ENCODE results near the gene TM4SF18. TPM values are rescaled to one million over a fixed set of nuclear protein-coding genes. Genes with fewer than 3 reads are reported as not detected.

TM4SF18 gene
- total RNA-seq, 2 experiments from 2014 or later: not detected

DNA sequence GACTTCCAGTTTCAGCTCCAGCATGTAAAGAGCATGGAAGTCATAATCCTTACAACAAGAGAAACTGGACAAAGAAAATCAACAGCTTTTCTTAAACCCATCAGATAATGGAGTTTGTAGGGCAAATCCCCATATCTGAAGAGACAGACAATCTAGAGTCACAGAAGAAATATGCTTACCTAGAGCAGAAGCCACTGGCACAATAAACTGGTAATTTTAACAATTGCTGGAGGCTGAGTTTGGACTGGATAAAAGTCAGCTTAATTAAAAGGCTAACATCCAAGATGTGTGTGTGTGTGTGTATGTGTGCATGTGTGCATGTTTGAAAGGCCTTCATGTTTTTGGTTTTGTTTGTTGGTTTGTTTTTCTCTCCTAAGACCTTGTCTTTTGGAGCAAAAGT, 50.6 kb downstream of the TM4SF18 start:
- Histone ChIP-seq H3K4me3 (ENCODE audit: low read depth, low read length, poor library complexity, severe bottlenecking) (no peak overlapping the region), H3K79me2 (ENCODE audit: insufficient read depth, low read depth, low read length) (no peaks in the 10 kb centered on the region), H3K4me2 (ENCODE audit: low read length) (no peak overlapping the region), H3K9me2 (ENCODE audit: insufficient read depth, low read length) (no peaks in the 10 kb centered on the region), H3K36me3 (ENCODE audit: insufficient read depth, low read length) (no peaks in the 10 kb centered on the region), H3K27ac (ENCODE audit: low read depth, low read length, poor library complexity, severe bottlenecking) (no peak overlapping the region), H4K20me1 (ENCODE audit: insufficient read depth, low read length) (no peaks in the 10 kb centered on the region), H3K4me1 (ENCODE audit: insufficient read depth, low read length, poor library complexity, severe bottlenecking) (peaks cover 6% of the 10 kb centered on the region), H3K9me3 (ENCODE audit: low read length) (no peaks in the 10 kb centered on the region), H2AFZ (ENCODE audit: low read length) (no peak overlapping the region)
- POLR2A ChIA-PET: interaction anchor here (1.5 kb wide), 1 partner anchor 153 kb away, joined by 4 read pairs; the partner anchor contains the start of gene HPS3
- TF ChIP-seq EZH2phosphoT487 (IDR thresholded peaks at IDR 0.05; ENCODE audit: borderline replicate concordance, low read depth, low read length): no peak
- TF ChIP-seq, protein P1, sequence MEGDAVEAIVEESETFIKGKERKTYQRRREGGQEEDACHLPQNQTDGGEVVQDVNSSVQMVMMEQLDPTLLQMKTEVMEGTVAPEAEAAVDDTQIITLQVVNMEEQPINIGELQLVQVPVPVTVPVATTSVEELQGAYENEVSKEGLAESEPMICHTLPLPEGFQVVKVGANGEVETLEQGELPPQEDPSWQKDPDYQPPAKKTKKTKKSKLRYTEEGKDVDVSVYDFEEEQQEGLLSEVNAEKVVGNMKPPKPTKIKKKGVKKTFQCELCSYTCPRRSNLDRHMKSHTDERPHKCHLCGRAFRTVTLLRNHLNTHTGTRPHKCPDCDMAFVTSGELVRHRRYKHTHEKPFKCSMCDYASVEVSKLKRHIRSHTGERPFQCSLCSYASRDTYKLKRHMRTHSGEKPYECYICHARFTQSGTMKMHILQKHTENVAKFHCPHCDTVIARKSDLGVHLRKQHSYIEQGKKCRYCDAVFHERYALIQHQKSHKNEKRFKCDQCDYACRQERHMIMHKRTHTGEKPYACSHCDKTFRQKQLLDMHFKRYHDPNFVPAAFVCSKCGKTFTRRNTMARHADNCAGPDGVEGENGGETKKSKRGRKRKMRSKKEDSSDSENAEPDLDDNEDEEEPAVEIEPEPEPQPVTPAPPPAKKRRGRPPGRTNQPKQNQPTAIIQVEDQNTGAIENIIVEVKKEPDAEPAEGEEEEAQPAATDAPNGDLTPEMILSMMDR (conservative IDR thresholded peaks at IDR 0.05; ENCODE audit: low read length): no peak
- no TSS peak for BruUV-seq (replicated peaks)
- CTCF ChIA-PET (ENCODE audit: unreplicated experiment): no interaction called here
- no peak for DNase-seq (ENCODE audit: low spot score)
- intact Hi-C loops (cut with micrococcal nuclease; ENCODE audit: unreplicated experiment): no loop called here

DNA sequence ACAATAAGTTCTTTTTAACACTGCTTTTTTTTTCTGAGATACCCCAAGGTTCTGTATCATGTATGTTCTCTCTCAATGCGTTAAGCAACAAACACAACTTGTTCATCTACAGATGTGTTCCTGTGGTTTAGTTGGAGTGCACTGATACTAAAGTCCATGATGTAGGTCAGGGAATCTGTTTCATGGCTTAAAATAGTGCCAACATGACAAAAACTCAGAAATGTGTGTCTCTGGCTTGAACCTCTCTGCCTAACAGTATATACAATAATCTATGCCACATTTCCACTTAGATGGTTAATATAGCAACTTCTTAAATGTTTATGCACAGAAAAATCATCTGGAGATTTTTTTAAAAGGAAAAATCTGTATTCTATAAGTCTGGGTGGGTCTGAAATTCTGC, 51.1 kb downstream of the TM4SF18 start:
- no peak overlapping the region for H3K27ac ChIP-seq (ENCODE audit: low read depth, low read length, poor library complexity, severe bottlenecking)
- H3K79me2 ChIP-seq (ENCODE audit: insufficient read depth, low read depth, low read length): no peaks in the 10 kb centered on the region
- no peak for DNase-seq (ENCODE audit: low spot score)
- intact Hi-C loops (cut with micrococcal nuclease; ENCODE audit: unreplicated experiment): no loop called here
- H2AFZ ChIP-seq (ENCODE audit: low read length): no peak overlapping the region
- H3K36me3 ChIP-seq (ENCODE audit: insufficient read depth, low read length): no peaks in the 10 kb centered on the region
- TF ChIP-seq, protein P1 (conservative IDR thresholded peaks at IDR 0.05; ENCODE audit: low read length): no peak
- TF ChIP-seq EZH2phosphoT487 (IDR thresholded peaks at IDR 0.05; ENCODE audit: borderline replicate concordance, low read depth, low read length): no peak
- no peaks in the 10 kb centered on the region for H3K9me2 ChIP-seq (ENCODE audit: insufficient read depth, low read length)
- H3K4me3 ChIP-seq (ENCODE audit: low read depth, low read length, poor library complexity, severe bottlenecking): no peak overlapping the region
- no peak overlapping the region for H3K4me2 ChIP-seq (ENCODE audit: low read length)
- H4K20me1 ChIP-seq (ENCODE audit: insufficient read depth, low read length): no peaks in the 10 kb centered on the region
- no TSS peak for BruUV-seq (replicated peaks)
- H3K9me3 ChIP-seq (ENCODE audit: low read length): no peaks in the 10 kb centered on the region
- ChIA-PET CTCF (ENCODE audit: unreplicated experiment) (no interaction called here), POLR2A (interaction anchor here (1.5 kb wide), 1 partner anchor 152 kb away, joined by 4 read pairs; the partner anchor contains the start of gene HPS3)
- H3K4me1 ChIP-seq (ENCODE audit: insufficient read depth, low read length, poor library complexity, severe bottlenecking): peaks cover 11% of the 10 kb centered on the region

DNA sequence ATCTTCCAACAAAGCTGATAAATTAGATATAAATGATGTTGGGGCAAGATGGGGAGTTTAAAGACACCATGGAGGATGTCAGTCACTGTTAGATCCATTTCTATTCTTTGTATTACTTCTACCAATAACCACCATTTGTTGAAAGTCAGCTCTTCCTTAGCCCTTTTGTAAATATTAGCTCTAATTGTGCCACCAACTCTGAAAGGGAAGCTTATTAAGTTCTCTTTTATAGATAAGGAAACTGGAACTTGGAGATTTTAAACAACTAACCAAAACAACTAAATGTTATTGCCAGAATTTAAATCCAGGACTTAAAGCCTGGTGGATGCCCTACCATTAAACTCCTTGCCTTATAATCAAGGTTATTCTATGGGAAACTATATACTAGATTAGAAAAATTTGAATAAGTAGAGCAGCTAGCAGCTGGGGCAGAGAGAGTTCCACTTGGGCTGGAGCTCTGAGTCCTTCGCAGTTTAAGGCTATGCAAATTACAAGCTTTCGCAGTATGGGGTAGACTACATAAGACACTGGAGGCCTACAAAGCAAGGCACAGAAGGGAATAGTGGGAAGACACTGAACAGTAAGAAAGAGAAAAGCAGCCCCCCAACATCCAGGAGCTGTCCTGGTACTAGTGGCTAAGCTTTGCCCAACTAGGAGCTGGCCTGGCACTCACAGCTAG, 52.6 kb downstream of the TM4SF18 start:
- TF ChIP-seq, protein P1 (conservative IDR thresholded peaks at IDR 0.05; ENCODE audit: low read length): no peak
- TF ChIP-seq EZH2phosphoT487 (IDR thresholded peaks at IDR 0.05; ENCODE audit: borderline replicate concordance, low read depth, low read length): no peak
- Histone ChIP-seq H3K79me2 (ENCODE audit: insufficient read depth, low read depth, low read length) (no peaks in the 10 kb centered on the region), H3K4me1 (ENCODE audit: insufficient read depth, low read length, poor library complexity, severe bottlenecking) (peaks cover 22% of the 10 kb centered on the region), H3K36me3 (ENCODE audit: insufficient read depth, low read length) (no peaks in the 10 kb centered on the region), H2AFZ (ENCODE audit: low read length) (no peak overlapping the region), H3K9me3 (ENCODE audit: low read length) (no peaks in the 10 kb centered on the region), H3K27ac (ENCODE audit: low read depth, low read length, poor library complexity, severe bottlenecking) (no peak overlapping the region), H3K4me3 (ENCODE audit: low read depth, low read length, poor library complexity, severe bottlenecking) (no peak overlapping the region), H3K9me2 (ENCODE audit: insufficient read depth, low read length) (no peaks in the 10 kb centered on the region), H3K4me2 (ENCODE audit: low read length) (no peak overlapping the region), H4K20me1 (ENCODE audit: insufficient read depth, low read length) (no peaks in the 10 kb centered on the region)
- DNase-seq (ENCODE audit: low spot score): no peak
- ChIA-PET CTCF (ENCODE audit: unreplicated experiment) (no interaction called here), POLR2A (interaction anchor here (0.6 to 1.5 kb wide), 6 partner anchors 12 to 533 kb away, joined by 3 to 7 read pairs (median 4); no protein-coding TSS in a partner anchor)
- no TSS peak for BruUV-seq (replicated peaks)
- intact Hi-C loops (cut with micrococcal nuclease; ENCODE audit: unreplicated experiment): no loop called here
